HG02840 (cell line): Measurements from ENCODE around the gene ITPRIPL1.

Experiments
- ATAC-seq: cut with Tn5 transposase; IDR thresholded peaks from one replicate; pipeline ENCODE4 v1.9.1; 2021; ENCODE audit warnings: mild to moderate bottlenecking, moderate library complexity, moderate number of reproducible peaks; ENCODE audit not compliant: unreplicated experiment, low FRiP score

The ITPRIPL1 gene

DNA sequence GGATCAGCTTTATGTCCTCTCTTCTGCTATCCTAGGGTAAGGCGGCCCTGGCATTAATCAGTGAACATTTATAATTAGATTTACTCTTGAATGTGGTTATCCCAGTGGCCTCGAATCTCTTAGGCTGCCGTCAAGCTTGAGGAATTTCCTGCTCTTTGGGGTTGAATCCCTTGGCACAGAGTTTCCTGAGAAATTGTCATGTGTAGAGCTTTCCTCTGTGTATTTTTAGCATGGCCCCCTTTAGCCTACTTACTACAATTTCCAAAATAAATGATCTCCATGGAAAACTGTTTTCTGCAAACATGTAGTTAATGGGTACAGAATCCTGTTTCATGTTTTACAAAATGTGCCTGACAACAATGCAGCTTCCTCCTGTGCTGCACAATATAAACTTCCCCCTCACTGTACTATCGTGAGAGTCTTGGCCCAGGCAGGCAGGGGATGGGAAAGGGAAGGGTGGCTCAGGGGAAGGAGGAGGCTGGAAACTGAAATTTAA is 28.5 kb downstream of the ITPRIPL1 start:
- no peak for ATAC-seq

DNA sequence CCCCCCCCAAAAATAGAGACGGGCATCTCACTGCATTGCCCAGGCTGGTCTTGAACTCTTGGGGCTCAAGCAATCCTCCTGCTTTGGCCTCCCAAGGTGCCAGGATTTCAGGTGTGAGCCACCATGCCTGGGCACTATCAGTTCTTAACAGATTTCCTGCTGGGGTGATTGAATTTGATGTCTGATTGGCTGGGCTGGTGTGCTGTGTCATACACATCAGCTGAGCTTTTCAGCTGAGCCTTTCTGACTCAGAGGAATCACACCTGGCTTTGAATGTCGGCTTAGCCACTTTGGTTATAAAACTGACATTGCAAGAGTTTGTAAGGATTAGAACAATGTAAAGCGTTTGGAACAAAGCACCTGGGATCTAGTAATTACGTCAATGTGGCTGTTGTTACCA is 29.4 kb downstream of the ITPRIPL1 start:
- no peak for ATAC-seq

DNA sequence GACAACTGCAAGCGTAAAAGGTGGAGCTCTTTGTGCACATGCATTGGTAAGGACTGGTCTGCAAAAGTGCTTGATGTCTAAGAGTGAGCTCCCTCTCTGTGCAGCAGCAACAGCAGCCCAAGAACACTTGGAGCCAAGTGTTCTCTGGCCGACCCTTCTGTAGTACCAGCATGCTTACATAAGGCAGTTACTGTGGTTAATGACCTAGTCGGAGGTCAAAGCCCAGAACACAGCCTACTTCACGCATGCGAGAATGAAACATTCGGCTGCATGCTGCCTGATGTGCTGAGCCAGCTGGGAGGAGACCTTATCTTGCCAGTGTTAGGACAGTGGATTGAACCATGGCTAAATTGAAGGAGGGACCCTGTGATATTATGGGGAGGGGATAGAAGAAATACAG is 31.8 kb downstream of the ITPRIPL1 start:
- no peak for ATAC-seq

DNA sequence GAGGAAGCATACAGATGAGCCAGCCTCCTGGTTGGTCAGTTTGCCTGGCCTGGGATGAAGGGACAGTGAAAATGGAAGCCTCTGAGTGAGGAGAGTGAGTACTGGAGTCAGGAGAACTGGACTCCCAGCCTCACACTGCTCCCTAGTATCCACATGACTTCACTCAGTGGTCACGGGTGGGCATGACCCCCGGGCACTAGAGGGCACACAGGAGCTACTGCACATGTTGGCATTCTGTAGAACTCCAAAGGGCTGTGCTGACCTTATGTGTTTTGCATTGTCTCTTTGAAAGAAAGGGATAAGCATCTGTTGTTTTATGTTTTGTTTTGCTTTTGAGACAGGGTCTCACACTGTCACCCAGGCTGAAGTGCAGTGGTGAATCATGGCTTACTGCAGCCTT is 34.2 kb downstream of the ITPRIPL1 start:
- no peak for ATAC-seq

DNA sequence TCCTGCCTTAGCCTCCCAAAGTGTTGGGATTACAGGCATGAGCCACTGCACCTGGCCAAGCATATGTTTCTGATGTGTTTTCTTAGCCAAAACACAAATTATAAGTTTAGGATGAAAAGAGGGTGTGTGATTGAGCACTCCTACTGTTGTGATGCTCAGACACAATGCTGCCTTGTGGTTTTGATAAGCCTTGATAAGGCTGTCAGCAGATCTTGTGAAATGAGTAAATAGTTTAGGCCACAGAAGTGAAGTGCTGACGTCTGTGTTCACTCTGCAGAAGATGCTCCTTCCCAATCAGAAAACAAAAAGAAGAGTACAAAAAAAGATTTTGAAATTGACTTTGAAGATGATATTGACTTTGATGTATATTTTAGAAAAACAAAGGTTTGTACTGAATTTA is 34.7 kb downstream of the ITPRIPL1 start:
- no peak for ATAC-seq

DNA sequence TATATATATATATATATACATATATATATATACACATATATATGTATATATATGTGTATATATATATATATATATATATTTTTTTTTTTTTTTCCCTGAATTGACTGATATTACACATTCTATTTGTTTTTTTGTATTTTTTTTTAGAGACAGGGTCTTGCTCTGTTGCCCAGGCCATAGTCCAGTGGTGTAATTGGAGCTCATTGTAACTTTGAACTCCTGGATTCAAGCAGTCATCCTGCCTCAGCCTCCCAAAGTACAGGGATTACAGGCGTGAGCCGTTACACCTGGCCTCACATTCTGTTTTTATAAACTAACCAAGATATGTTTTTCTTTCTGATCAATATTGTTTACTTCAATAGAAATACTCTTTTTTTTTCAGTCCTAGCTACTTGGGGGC is 36.6 kb downstream of the ITPRIPL1 start:
- ATAC-seq: no peak

DNA sequence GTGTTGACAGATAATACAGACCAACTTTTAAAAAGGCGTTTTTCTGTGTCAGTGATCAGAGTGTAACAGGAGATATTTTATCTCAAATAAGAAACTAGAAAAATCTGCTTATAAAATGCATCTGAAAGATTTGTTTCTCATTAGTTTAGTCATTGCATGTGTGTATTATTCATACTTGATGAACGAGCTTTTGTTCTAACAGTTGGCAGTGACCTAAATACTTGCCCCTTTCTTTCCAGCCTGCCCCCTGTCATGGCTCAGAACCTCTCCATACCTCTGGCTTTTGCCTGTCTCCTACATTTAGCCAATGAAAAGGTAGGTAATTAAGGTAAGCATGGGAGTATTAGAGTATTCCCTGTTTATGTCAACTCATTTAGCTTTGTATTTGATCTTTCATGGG is 44.1 kb downstream of the ITPRIPL1 start:
- no peak for ATAC-seq

DNA sequence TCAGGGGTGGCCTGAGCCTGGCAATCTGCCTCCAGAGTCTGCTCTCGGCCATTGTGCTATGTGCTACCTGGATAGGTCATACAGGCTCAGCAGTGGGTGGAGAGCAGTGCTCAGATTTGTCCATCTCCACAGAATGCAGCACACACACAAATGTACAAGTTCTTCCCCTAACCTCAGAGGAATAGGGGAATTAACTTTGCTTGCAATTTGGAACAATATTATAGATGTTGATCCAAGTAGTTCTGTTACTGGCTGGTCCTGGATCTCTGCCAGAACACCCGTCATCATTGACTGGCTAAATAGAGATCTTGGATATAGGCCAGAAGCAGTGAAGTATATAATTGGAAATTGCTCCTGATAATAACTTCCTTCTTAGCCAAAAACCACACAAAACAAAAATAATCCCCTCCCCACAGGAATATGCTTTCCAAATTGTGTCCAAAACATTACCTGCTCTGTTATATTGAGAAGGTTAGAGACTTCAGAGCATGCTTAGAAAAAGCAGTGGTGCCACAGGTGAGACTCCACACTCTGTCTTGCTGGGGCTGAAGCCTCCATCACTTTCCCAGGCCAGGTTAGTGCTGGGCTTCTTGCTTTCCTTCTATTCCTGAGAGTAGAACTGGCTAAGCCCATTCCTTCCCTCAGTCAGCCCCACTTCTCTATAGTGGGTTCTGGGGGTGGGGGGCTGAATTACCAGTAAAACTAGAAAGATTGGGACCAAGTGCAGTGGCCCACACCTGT is 49.3 kb downstream of the ITPRIPL1 start:
- no peak for ATAC-seq
